ENCODE measurements around the gene SMIM8. TPM values are rescaled to one million over a fixed set of nuclear protein-coding genes. Genes with fewer than 3 reads are reported as not detected.

SMIM8 gene
- total RNA-seq, 6 experiments from 2014 or later, result 2.8 to 5.9 (median 4.3) TPM

DNA sequence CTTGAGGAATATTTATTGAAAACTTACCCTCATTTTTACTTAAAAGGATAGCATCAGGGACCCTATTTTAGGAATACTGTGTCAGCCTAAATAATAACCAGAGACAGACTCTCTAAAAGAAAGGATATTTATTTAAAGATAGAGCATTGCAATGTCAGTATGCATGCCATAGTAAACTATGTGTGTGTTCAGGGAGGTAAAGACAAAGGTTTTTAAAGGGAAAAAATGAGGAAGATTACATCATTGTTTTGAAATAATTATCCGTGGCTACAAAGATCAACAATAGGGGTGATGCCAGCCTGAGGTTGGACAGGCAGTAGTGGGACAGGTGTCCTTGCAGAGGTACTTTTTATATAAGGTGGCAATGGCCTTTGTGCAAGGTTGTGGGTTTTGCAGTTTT is 61.6 kb downstream of the SMIM8 start:
- TF ChIP-seq POLR2A (IDR thresholded peaks at IDR 0.05) (no peak), CTCF (IDR thresholded peaks at IDR 0.05) (no peak)
- H3K9me3 ChIP-seq, result no peaks in the 10 kb centered on the region
- DNase-seq (no peak), ATAC-seq (no peak)
- intact Hi-C loops (cut with DNase I), result no loop called here
- no peak overlapping the region for H3K4me3 ChIP-seq
- 20% methylated on average over 1 of the region's 1 CpG for WGBS (ENCODE audit: insufficient coverage, low coverage, low lambda C conversion rate, missing lambda C conversion rate)
- no peaks in the 10 kb centered on the region for H3K4me1 ChIP-seq
- H3K27ac ChIP-seq, result no peak overlapping the region
- H3K27me3 ChIP-seq, result no peaks in the 10 kb centered on the region
- no peaks in the 10 kb centered on the region for H3K36me3 ChIP-seq

DNA sequence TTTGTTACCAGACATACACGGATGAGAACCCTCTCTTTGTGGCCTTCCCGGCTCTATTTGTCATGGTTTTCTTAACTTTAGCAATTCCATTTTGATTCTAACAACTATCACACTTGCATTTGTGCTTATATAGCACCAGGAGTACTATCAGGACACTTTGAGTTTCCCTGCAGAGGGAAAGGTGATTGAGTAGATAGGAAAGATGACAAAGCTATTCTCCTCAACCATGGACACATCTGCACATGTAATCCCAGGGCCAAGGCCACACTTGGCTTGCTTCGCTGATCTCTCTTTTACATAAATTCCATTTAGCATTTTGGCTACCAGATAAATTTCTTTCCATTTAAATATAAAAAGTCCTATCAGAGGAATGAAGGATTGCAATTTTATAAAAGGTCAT is 62.1 kb downstream of the SMIM8 start:
- intact Hi-C loops (cut with DNase I), result no loop called here
- Histone ChIP-seq H3K4me3 (no peak overlapping the region), H3K27ac (no peak overlapping the region), H3K36me3 (no peaks in the 10 kb centered on the region), H3K9me3 (no peaks in the 10 kb centered on the region), H3K4me1 (no peaks in the 10 kb centered on the region), H3K27me3 (no peaks in the 10 kb centered on the region)
- ATAC-seq (no peak), DNase-seq (no peak)
- TF ChIP-seq POLR2A (IDR thresholded peaks at IDR 0.05) (no peak), CTCF (IDR thresholded peaks at IDR 0.05) (no peak)
- WGBS (ENCODE audit: insufficient coverage, low coverage, low lambda C conversion rate, missing lambda C conversion rate), result 84% methylated on average over 3 of the region's 3 CpGs

DNA sequence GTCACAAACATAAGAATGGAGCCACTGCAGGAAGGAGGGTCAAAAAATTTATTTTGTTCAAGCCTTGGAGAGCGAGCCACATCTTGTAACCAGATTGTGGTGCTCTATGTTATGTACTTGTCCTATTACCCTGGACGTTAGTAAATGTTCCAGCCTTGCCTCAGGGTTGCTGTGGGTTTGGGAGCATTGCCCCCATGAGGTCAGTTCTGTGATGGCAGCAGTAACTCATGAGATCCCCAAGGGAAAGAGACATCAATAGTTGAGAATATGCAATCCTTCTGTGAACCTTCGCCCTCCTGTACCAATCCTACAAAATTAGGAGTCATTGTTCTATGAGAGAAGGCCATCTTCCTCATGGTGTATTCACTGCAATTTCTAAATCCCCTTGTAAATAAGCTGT is 68.9 kb downstream of the SMIM8 start:
- peak in 1 of 3 donors; percentile 55 for DNase-seq
- Histone ChIP-seq H3K9me3 (no peaks in the 10 kb centered on the region), H3K36me3 (no peaks in the 10 kb centered on the region), H3K4me1 (no peaks in the 10 kb centered on the region), H3K27ac (no peak overlapping the region), H3K4me3 (no peak overlapping the region), H3K27me3 (no peaks in the 10 kb centered on the region)
- intact Hi-C loops (cut with DNase I), result no loop called here
- 72% methylated on average over 2 of the region's 3 CpGs for WGBS (ENCODE audit: insufficient coverage, low coverage, low lambda C conversion rate, missing lambda C conversion rate)
- TF ChIP-seq POLR2A (IDR thresholded peaks at IDR 0.05), result no peak
- peak; percentile 41 to 55 (median 49) for TF ChIP-seq CTCF (IDR thresholded peaks at IDR 0.05)
- peak; percentile 88 to 96 (median 93) for ATAC-seq

Other genes starting within 250 kb of the SMIM8 start
- gene CGA, start 227.5 kb upstream of the SMIM8 start, total RNA-seq, result not detected
- gene ZNF292, start 167.0 kb upstream of the SMIM8 start, total RNA-seq, result 10 to 100 TPM in 5 of 6 experiments, 1 to 10 TPM in 1; 8.7 to 22.0 (median 11.2) TPM
- gene GJB7, start 6.7 kb downstream of the SMIM8 start, total RNA-seq, result not detected
- gene C6orf163, start 22.2 kb downstream of the SMIM8 start, total RNA-seq, result 1 to 10 TPM in 4 of 6 experiments, under 1 TPM in 2; 0.55 to 1.7 (median 1.4) TPM
- gene CFAP206, start 85.4 kb downstream of the SMIM8 start, total RNA-seq, result under 1 TPM in 1 of 6 experiments, not detected in 5; 0.20 TPM
- 10 to 100 TPM in 4 of 6 experiments, 1 to 10 TPM in 2; 9.3 to 14.1 (median 11.2) TPM for gene SLC35A1, start 150.4 kb downstream of the SMIM8 start, total RNA-seq